Activated CD8-positive, alpha-beta T cell treated with anti-CD3 and anti-CD28 coated beads for 36 hours (primary cell): ENCODE data around the gene HK1. TPM values are rescaled to one million over a fixed set of nuclear protein-coding genes. Genes with fewer than 3 reads are reported as not detected.

Experiments used
- ATAC-seq: fragments of 200-7000 bp; cut with Tn5 transposase; one replicate; pipeline ENCODE4 v1.10.0; 2021; ENCODE audit warnings: mild to moderate bottlenecking, moderate library complexity
- CTCF ChIA-PET: fragments of 350-600 bp; sonication (Branson Sonifier 250); formaldehyde crosslinking; loops from one replicate; lab custom pipeline; 2021; ENCODE audit warnings: antibody characterized with exemption; lab: Charles Lee
- POLR2A ChIA-PET: fragments of 350-600 bp; sonication (Branson Sonifier 250); formaldehyde crosslinking; loops from one replicate; lab custom pipeline; 2021; ENCODE audit warnings: antibody characterized with exemption; lab: Charles Lee
- DNase-seq: peaks from one replicate; pipeline ENCODE4 v3.0.0-alpha.2; 2020
- H3K27ac Mint-ChIP-seq: one replicate; pipeline ENCODE4 v1.8.0; 2021; ENCODE audit warnings: mild to moderate bottlenecking, mixed read lengths
- H3K27me3 Mint-ChIP-seq: one replicate; pipeline ENCODE4 v1.8.0; 2021; ENCODE audit warnings: mixed read lengths
- H3K36me3 Mint-ChIP-seq: one replicate; pipeline ENCODE4 v1.8.0; 2021; ENCODE audit warnings: low read depth, mixed read lengths
- H3K4me1 Mint-ChIP-seq: one replicate; pipeline ENCODE4 v1.8.0; 2021; ENCODE audit warnings: low read depth, mixed read lengths
- H3K4me3 Mint-ChIP-seq: one replicate; pipeline ENCODE4 v1.8.0; 2021; ENCODE audit warnings: mild to moderate bottlenecking, moderate library complexity, mixed read lengths
- H3K9me3 Mint-ChIP-seq: one replicate; pipeline ENCODE4 v1.8.0; 2021; ENCODE audit warnings: mixed read lengths
- CTCF ChIP-seq: fragments of 200-600 bp; IDR thresholded peaks from one replicate; pipeline ENCODE4 v1.8.0; 2022; ENCODE audit warnings: antibody characterized with exemption, mild to moderate bottlenecking
- intact Hi-C: fragments of 100-400 bp; cut with micrococcal nuclease; formaldehyde crosslinking; loops from one replicate; pipeline ENCODE4 v1.10.0; 2022
- total RNA-seq, 2 experiments: library from RNA; stranded (reverse); gene quantifications; one replicate each; pipeline ENCODE4 v1.2.3, GENCODE V29; 2021

HK1 gene
- total RNA-seq, 2 experiments from 2014 or later: 314 to 325 TPM

- ChIA-PET POLR2A (no interaction called here), CTCF (interaction anchor here (1.3 to 1.7 kb wide), 2 partner anchors 9 to 179 kb away, joined by 3 to 8 read pairs; no protein-coding TSS in a partner anchor)
- no peak for TF ChIP-seq CTCF
- no peak overlapping the region for H3K4me3 Mint-ChIP-seq
- intact Hi-C loops: no loop called here
- peaks cover 1% of the 10 kb centered on the region for H3K27me3 Mint-ChIP-seq
- no peak overlapping the region for H3K27ac Mint-ChIP-seq
- peaks cover 2% of the 10 kb centered on the region for H3K4me1 Mint-ChIP-seq
- H3K9me3 Mint-ChIP-seq: no peaks in the 10 kb centered on the region
- H3K36me3 Mint-ChIP-seq: no peaks in the 10 kb centered on the region
- DNase-seq (no peak), ATAC-seq (no peak)
Measured at GRCh38 chr10:69417542-69417941, 139.2 kb downstream of the HK1 start.

- Mint-ChIP-seq H3K27me3 (peaks cover 1% of the 10 kb centered on the region), H3K9me3 (no peaks in the 10 kb centered on the region), H3K4me3 (no peak overlapping the region), H3K4me1 (peaks cover under 1% of the 10 kb centered on the region), H3K27ac (no peak overlapping the region), H3K36me3 (no peaks in the 10 kb centered on the region)
- no peak for DNase-seq
- no peak for TF ChIP-seq CTCF
- intact Hi-C loops: no loop called here
- POLR2A ChIA-PET: no interaction called here
- ATAC-seq: no peak
- CTCF ChIA-PET: interaction anchor here (1.2 to 1.7 kb wide), 2 partner anchors 97 to 180 kb away, joined by 3 to 8 read pairs; no protein-coding TSS in a partner anchor
Measured at GRCh38 chr10:69418052-69418752, 139.9 kb downstream of the HK1 start.

GRCh38 chr10:69419096-69419743 lies 140.9 kb downstream of the HK1 start:
- Mint-ChIP-seq H3K9me3 (no peaks in the 10 kb centered on the region), H3K27ac (no peak overlapping the region), H3K4me1 (peaks cover 7% of the 10 kb centered on the region), H3K4me3 (no peak overlapping the region), H3K36me3 (no peaks in the 10 kb centered on the region), H3K27me3 (peaks cover 1% of the 10 kb centered on the region)
- intact Hi-C loops: no loop called here
- ATAC-seq (no peak), DNase-seq (no peak)
- ChIA-PET POLR2A (interaction anchor here (0.6 kb wide), 1 partner anchor 72 kb away, joined by 3 read pairs; no protein-coding TSS in a partner anchor), CTCF (interaction anchor here (1.2 kb wide), 1 partner anchor 96 kb away, joined by 3 read pairs; no protein-coding TSS in a partner anchor)
- TF ChIP-seq CTCF: no peak

- ChIA-PET POLR2A (no interaction called here), CTCF (no interaction called here)
- intact Hi-C loops: loop anchor here (10.0 kb wide), 1 partner anchor 215 kb away; the partner anchor contains the start of gene FAM241B
- no peaks in the 10 kb centered on the region for H3K9me3 Mint-ChIP-seq
- no peak for DNase-seq
- no peak for ATAC-seq
- H3K4me3 Mint-ChIP-seq: no peak overlapping the region
- no peaks in the 10 kb centered on the region for H3K36me3 Mint-ChIP-seq
- no peak overlapping the region for H3K27ac Mint-ChIP-seq
- TF ChIP-seq CTCF: no peak
- no peaks in the 10 kb centered on the region for H3K27me3 Mint-ChIP-seq
- H3K4me1 Mint-ChIP-seq: peaks cover 9% of the 10 kb centered on the region
Measured at GRCh38 chr10:69419744-69420126, 141.4 kb downstream of the HK1 start.
